Effector memory CD4-positive, alpha-beta T cell (primary cell): ENCODE data around the gene PTPRN.
"Not testable (repeated sequence)": the region's sequence is repeated elsewhere in the genome, so short reads cannot be mapped to it uniquely, and the experiment has no call there.

Experiments
- DNase-seq, 3 donors: peaks; one replicate each; pipeline ENCODE4 v3.0.0-alpha.2; 2020
- H3K27ac ChIP-seq: 2 replicates; pipeline ENCODE4 v1.7.0; 2013; ENCODE audit warnings: mild to moderate bottlenecking, low read length, moderate library complexity; ENCODE audit not compliant: insufficient read depth, poor library complexity, severe bottlenecking
- H3K27me3 ChIP-seq: replicated peaks from 2 replicates; pipeline ENCODE4 v1.7.0; 2013; ENCODE audit warnings: mild to moderate bottlenecking, low read length; ENCODE audit not compliant: insufficient read depth, control insufficient read depth, poor library complexity, severe bottlenecking
- H3K36me3 ChIP-seq: 2 replicates; pipeline ENCODE4 v1.7.0; 2013; ENCODE audit warnings: mild to moderate bottlenecking, low read length, moderate library complexity; ENCODE audit not compliant: control insufficient read depth, insufficient read depth
- H3K4me1 ChIP-seq: 2 replicates; pipeline ENCODE4 v1.7.0; 2013; ENCODE audit warnings: low read length, mild to moderate bottlenecking; ENCODE audit not compliant: control insufficient read depth, insufficient read depth, poor library complexity, severe bottlenecking
- H3K4me3 ChIP-seq: 2 replicates; pipeline ENCODE4 v1.7.0; 2013; ENCODE audit warnings: low read length, low read depth, mild to moderate bottlenecking; ENCODE audit not compliant: insufficient read depth, poor library complexity, severe bottlenecking
- H3K9me3 ChIP-seq: 2 replicates; pipeline ENCODE4 v1.7.0; 2013; ENCODE audit warnings: mild to moderate bottlenecking, low read length, moderate library complexity; ENCODE audit not compliant: control insufficient read depth

The PTPRN gene

DNA sequence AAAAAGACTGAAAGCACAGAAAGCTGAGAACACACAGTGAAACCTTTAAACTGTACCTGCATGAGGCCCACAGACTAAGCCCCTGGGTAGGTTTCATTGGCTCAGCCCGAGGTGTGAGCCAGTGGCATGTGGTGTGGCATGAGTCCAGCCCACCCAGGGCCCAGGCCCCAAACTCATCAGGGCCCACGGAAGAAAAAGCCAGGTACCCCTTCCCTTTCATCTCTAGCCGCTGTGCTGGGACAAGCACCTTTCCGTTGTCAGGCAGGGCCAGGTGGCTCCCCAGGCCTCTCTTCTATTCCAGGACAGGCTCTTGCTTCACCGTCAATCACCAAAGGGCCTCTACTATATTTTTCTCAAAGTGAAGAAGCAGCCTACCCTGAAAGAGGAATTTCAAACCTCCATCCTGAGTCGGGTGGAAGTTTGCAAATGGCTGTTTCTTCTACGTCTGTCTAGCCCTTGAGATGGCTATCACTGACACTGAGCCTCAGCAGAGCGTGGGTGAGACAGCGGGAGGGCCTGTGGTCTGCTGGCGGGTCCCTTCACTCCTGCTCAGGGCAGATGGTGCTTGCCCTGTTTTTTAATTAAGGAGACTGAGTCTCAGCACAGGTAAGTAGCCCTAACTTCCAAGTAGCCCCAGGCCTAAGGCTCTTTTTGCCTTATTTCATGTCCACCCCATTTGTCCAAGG, 21.5 kb downstream of the PTPRN start:
- DNase-seq, result no peak
- Histone ChIP-seq H3K27me3 (no peaks in the 10 kb centered on the region), H3K27ac (no peak overlapping the region), H3K9me3 (no peaks in the 10 kb centered on the region), H3K4me3 (no peak overlapping the region), H3K36me3 (peaks cover 38% of the 10 kb centered on the region), H3K4me1 (no peaks in the 10 kb centered on the region)

DNA sequence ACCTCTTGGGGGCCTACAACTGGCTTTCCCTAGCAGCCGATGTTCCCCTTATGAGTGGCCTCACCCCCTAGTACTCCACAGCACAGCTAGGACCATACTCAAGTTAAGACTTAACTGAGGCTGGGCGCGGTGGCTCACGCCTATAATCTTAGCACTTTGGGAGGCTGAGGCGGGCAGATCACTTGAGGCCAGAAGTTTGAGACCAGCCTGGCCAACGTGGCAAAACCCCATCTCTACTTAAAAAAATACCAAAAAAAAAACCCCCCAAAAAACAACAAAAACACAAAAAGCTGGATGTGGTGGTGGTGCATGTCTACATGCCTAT, 22.1 kb downstream of the PTPRN start:
- H3K4me1 ChIP-seq, H3K4me3 ChIP-seq: not testable (repeated sequence)

DNA sequence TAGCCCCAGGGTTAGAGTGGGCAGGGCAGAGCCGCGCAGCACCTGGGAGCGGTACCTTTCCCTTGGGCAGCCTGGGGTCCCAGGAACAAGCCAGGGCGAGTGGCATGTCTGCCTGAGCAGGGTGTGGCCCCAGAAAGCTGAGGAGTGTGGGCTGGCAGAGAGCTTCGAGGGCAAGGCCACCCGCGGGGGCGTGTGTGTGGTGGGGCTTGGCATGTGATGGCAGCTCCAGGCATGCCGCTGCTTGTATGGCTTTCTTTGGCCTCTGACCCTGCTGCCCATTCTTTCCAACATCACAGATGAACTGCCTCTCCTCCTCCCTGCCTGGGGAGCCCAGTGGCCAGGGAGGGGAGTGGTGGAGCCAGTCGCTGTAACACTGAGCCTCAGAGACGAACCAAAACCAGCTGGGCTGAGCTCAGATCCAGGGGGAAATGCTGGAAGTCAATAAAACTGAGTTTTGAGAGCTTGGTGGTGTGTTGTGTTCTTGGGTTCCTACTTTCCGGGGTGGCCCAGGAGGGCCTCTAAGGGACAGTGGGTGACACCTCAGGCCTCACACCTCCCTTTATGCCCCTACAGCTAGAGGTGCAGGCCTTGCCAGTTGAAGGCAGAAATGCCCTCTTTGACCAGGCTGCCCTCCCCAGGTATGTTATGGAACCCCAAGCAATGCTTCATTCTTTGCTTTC, 22.6 kb downstream of the PTPRN start:
- no peaks in the 10 kb centered on the region for H3K27me3 ChIP-seq
- no peaks in the 10 kb centered on the region for H3K4me1 ChIP-seq
- no peaks in the 10 kb centered on the region for H3K9me3 ChIP-seq
- no peak overlapping the region for H3K4me3 ChIP-seq
- no peak for DNase-seq
- H3K36me3 ChIP-seq, result peaks cover 49% of the 10 kb centered on the region
- no peak overlapping the region for H3K27ac ChIP-seq

More for the DNA sequence above, 22.1 kb downstream of the PTPRN start:
- H3K27ac ChIP-seq, H3K9me3 ChIP-seq, DNase-seq, H3K27me3 ChIP-seq: not testable (repeated sequence)
- peaks cover 44% of the 10 kb centered on the region for H3K36me3 ChIP-seq

DNA sequence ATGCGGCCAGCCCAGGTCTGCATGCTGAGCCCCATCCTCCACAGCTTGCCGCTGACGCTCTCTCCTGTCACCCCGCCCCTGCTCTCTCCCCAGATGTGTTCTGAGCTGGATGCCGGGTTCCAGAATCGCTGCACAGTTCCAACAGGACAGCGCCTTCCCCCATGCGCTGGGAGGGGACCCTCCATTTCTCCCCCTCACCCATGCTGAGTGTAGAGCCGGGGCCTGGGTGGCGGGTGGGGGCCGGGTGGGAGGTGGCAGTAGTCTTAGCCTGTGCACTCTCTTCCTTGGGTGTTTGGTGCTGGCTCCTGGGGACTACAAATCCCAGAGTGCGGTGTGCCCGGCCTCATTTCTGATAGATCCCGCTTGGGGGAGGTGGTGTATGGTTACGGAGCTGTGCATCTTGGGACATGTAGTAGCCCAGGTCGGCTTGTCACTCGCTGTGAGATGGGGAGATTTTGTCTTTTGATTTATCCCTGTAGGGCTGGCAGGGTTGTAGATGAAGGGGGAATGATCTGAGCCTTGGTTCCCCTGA, 23.2 kb downstream of the PTPRN start:
- H3K36me3 ChIP-seq, result peaks cover 55% of the 10 kb centered on the region
- H3K27ac ChIP-seq, result no peak overlapping the region
- H3K27me3 ChIP-seq, result no peaks in the 10 kb centered on the region
- DNase-seq, result no peak
- H3K9me3 ChIP-seq, result no peaks in the 10 kb centered on the region
- H3K4me1 ChIP-seq, result no peaks in the 10 kb centered on the region
- H3K4me3 ChIP-seq, result no peak overlapping the region

- H3K4me1 ChIP-seq, result peaks cover under 1% of the 10 kb centered on the region
These were observed 23.8 kb downstream of the PTPRN start for GRCh38 chr2:219285373-219285735.

GRCh38 chr2:219284501-219285372, 24.5 kb downstream of the PTPRN start:
- H3K4me1 ChIP-seq, result peaks cover 6% of the 10 kb centered on the region
- H3K36me3 ChIP-seq, result peaks cover 62% of the 10 kb centered on the region

More at GRCh38 chr2:219285373-219285735, 23.8 kb downstream of the PTPRN start:
- no peaks in the 10 kb centered on the region for H3K27me3 ChIP-seq
- H3K4me3 ChIP-seq, result no peak overlapping the region
- peaks cover 62% of the 10 kb centered on the region for H3K36me3 ChIP-seq
- H3K9me3 ChIP-seq, result no peaks in the 10 kb centered on the region
- DNase-seq, result no peak
- H3K27ac ChIP-seq, result no peak overlapping the region

DNA sequence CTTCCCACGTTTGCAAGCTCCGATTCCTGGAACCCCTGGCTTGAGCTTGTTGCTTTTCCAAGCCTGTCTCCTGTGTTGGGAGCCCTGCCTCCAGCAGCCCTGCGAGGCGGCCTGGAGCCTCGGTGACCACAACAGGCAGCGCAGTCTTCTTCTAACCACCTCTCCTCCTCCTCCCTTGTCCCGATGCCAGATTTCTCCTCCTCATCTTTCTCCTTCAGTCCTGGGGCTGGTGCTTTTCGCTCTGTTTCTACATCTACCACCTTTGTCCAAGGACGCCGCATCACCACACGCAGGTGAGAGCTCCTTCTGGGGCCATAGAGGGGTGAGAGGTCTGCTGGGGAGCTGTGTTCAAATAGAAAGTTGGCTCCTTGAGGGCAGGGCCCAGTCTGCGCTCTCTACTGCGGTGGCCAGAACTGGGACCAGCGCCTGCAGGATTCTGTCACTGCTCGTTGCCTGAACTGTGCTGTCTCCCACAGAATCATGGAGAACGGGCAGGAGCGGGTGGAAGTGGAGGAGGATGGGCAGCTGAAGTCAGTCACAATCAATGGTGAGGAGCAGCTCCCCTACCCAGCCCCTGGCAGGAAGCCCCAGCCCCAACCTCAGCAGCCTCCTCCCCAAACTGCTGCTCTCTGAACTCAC, 26.1 kb downstream of the PTPRN start:
- no peak overlapping the region for H3K27ac ChIP-seq
- DNase-seq, result no peak
- H3K4me1 ChIP-seq, result peaks cover 14% of the 10 kb centered on the region
- peaks cover 62% of the 10 kb centered on the region for H3K36me3 ChIP-seq
- no peaks in the 10 kb centered on the region for H3K9me3 ChIP-seq
- H3K27me3 ChIP-seq, result no peaks in the 10 kb centered on the region
- H3K4me3 ChIP-seq, result no peak overlapping the region

More at GRCh38 chr2:219284501-219285372, 24.5 kb downstream of the PTPRN start:
- no peak for DNase-seq
- no peaks in the 10 kb centered on the region for H3K27me3 ChIP-seq
- no peak overlapping the region for H3K27ac ChIP-seq
- no peak overlapping the region for H3K4me3 ChIP-seq
- H3K9me3 ChIP-seq, result no peaks in the 10 kb centered on the region

DNA sequence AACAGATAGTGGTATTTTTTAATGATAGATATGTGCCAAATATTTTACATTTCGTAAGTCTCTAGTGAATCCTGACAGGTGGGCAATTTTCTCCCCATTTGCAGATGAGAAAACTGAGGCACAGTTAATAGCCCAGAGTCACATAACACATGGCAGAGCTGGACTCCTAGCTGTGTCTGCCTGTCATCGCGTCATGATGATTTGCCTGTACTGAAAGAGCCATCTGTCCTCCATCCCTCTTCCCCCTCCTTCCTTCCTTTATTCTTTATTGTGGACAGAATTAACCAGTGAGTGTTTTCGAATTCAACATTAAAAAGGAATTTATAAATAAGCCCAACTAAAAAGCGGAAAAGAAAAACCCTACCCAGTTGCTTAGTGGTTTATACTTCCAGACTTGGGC, 26.8 kb downstream of the PTPRN start:
- no peak for DNase-seq
- H3K9me3 ChIP-seq, result no peaks in the 10 kb centered on the region
- no peak overlapping the region for H3K4me3 ChIP-seq
- peaks cover 21% of the 10 kb centered on the region for H3K4me1 ChIP-seq
- H3K36me3 ChIP-seq, result peaks cover 62% of the 10 kb centered on the region
- no peaks in the 10 kb centered on the region for H3K27me3 ChIP-seq
- H3K27ac ChIP-seq, result no peak overlapping the region

DNA sequence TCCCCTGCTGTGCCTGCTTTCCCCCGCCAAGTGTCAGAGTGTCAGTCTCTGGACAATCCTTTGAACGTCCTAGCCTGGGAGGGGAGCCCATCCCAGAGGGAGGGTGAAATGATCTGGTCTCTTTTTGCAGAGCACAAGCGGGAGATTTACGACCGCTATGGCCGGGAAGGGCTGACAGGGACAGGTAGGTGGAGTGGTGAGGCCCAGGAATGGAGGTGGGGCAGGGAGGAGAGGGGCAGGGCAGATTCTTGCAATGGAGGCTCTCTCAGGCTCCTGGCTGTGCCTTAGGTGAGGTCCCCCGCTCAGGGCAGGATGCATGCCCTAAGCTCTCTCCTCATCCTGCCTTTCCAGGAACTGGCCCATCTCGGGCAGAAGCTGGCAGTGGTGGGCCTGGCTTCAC, 27.6 kb downstream of the PTPRN start:
- no peak overlapping the region for H3K27ac ChIP-seq
- peaks cover 21% of the 10 kb centered on the region for H3K4me1 ChIP-seq
- no peak for DNase-seq
- no peak overlapping the region for H3K4me3 ChIP-seq
- H3K36me3 ChIP-seq, result peaks cover 59% of the 10 kb centered on the region
- no peaks in the 10 kb centered on the region for H3K9me3 ChIP-seq
- H3K27me3 ChIP-seq, result no peaks in the 10 kb centered on the region
